Body of pancreas (tissue), 4 donors: ENCODE results near the gene MIA.

Experiments used
- POLR2A ChIP-seq, 3 donors: fragments of 450-650 bp; IDR thresholded peaks; one replicate each; pipeline ENCODE4 v1.6.1; 2016; ENCODE audit warnings: antibody characterized with exemption in 3 of 3, mild to moderate bottlenecking in 2 of 3
- TF ChIP-seq, protein P1 (sequence below), 7 experiments: fragments of 450-650 bp in 4 of 7; fragments of 200-600 bp in 3 of 7; sonication (generic) in 3 of 7; IDR thresholded peaks; one replicate each; pipeline ENCODE4 v1.5.1; 2016 to 2019; ENCODE audit warnings: antibody characterized with exemption in 7 of 7

DNA sequence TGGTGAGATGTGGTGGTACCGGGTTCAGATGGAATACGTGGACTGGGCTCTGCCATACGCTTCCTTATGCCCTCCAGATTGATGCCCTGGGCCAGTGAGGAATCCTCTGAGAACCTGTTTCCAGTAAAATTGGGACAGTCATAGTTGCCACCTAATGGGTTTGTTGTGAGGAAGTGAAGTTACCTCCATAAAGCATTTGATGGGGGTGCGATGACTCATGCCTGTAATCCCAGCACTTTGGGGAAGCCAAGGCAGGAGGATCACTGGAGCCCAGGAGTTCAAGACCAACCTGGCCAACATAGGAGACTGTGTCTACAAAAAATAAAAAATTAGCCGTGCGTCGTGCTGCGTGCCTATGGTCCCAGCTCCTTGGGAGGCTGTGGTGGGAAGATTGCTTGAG lies 19.5 kb upstream of the MIA start:
- no peak for TF ChIP-seq POLR2A (IDR thresholded peaks at IDR 0.05)
- TF ChIP-seq, protein P1, sequence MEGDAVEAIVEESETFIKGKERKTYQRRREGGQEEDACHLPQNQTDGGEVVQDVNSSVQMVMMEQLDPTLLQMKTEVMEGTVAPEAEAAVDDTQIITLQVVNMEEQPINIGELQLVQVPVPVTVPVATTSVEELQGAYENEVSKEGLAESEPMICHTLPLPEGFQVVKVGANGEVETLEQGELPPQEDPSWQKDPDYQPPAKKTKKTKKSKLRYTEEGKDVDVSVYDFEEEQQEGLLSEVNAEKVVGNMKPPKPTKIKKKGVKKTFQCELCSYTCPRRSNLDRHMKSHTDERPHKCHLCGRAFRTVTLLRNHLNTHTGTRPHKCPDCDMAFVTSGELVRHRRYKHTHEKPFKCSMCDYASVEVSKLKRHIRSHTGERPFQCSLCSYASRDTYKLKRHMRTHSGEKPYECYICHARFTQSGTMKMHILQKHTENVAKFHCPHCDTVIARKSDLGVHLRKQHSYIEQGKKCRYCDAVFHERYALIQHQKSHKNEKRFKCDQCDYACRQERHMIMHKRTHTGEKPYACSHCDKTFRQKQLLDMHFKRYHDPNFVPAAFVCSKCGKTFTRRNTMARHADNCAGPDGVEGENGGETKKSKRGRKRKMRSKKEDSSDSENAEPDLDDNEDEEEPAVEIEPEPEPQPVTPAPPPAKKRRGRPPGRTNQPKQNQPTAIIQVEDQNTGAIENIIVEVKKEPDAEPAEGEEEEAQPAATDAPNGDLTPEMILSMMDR (IDR thresholded peaks at IDR 0.05): no peak
